Ovary (tissue), 3 donors: ENCODE measurements around the gene CAV2.

Source experiments
- CTCF ChIP-seq, 3 donors: fragments of 450-650 bp in 2 of 3; fragments of 200-600 bp in 1 of 3; IDR thresholded peaks; one replicate each; pipeline versions ENCODE4 v1.5.1 to v1.8.0; 2016 to 2022; ENCODE audit warnings: antibody characterized with exemption in 3 of 3, mild to moderate bottlenecking in 1 of 3
- EP300 ChIP-seq: sonication (generic); formaldehyde crosslinking; IDR thresholded peaks from one replicate; pipeline ENCODE4 v1.6.1; 2017; ENCODE audit warnings: antibody characterized with exemption
- donor health status: DM: no; HTN: no; CAD: no.

DNA sequence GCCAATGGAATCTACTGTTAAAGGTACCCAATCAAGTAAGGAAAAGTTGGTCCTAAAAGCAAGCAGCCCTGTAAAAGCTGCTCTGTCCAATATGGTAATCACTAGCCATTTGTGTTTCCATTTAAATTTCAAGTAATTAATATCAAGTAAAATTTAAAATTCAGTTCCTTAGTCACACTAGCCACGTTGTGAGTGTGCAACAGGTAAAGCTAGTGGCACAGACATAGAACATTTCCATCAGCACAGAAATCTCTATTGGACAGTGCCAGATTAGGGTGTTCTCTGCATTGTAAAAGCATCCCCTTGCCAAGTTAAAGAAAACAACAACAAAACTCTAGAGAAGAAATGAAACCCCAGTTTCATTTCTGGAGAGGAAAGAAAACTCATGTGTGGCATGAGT lies 29.7 kb downstream of the CAV2 start:
- TF ChIP-seq CTCF (IDR thresholded peaks at IDR 0.05) (no peak), EP300 (no peak)
